Esophagus muscularis mucosa (tissue), 3 donors: ENCODE measurements around the gene PCDH12.

Experiments
- POLR2A ChIP-seq: fragments of 450-650 bp; IDR thresholded peaks from one replicate; pipeline ENCODE4 v1.6.1; 2017; ENCODE audit warnings: antibody characterized with exemption, moderate library complexity, mild to moderate bottlenecking, low read depth
- TF ChIP-seq, protein P1 (sequence below), 3 experiments: fragments of 200-600 bp in 2 of 3; fragments of 450-650 bp in 1 of 3; sonication (generic) in 2 of 3; IDR thresholded peaks; one replicate each; pipeline ENCODE4 v1.5.1; 2017 to 2019; ENCODE audit warnings: antibody characterized with exemption in 3 of 3, mild to moderate bottlenecking in 2 of 3, moderate library complexity in 1 of 3

GRCh38 chr5:141995656-141996055 is 37.7 kb upstream of the PCDH12 start:
- no peak for TF ChIP-seq POLR2A
- TF ChIP-seq, protein P1, sequence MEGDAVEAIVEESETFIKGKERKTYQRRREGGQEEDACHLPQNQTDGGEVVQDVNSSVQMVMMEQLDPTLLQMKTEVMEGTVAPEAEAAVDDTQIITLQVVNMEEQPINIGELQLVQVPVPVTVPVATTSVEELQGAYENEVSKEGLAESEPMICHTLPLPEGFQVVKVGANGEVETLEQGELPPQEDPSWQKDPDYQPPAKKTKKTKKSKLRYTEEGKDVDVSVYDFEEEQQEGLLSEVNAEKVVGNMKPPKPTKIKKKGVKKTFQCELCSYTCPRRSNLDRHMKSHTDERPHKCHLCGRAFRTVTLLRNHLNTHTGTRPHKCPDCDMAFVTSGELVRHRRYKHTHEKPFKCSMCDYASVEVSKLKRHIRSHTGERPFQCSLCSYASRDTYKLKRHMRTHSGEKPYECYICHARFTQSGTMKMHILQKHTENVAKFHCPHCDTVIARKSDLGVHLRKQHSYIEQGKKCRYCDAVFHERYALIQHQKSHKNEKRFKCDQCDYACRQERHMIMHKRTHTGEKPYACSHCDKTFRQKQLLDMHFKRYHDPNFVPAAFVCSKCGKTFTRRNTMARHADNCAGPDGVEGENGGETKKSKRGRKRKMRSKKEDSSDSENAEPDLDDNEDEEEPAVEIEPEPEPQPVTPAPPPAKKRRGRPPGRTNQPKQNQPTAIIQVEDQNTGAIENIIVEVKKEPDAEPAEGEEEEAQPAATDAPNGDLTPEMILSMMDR (IDR thresholded peaks at IDR 0.05) = no peak
